ENCODE measurements around the gene ZNF107.
"Not testable (repeated sequence)": the region's sequence is repeated elsewhere in the genome, so short reads cannot be mapped to it uniquely, and the experiment has no call there.

ZNF107 gene

GRCh38 chr7:64736575-64736974 is 70.6 kb downstream of the ZNF107 start:
- DNase-seq, result no peak

- not testable (repeated sequence) for DNase-seq
Measured at GRCh38 chr7:64738403-64738802, 72.5 kb downstream of the ZNF107 start.

- DNase-seq, result not testable (repeated sequence)
Measured at GRCh38 chr7:64738953-64739352, 73.0 kb downstream of the ZNF107 start.

- no peak for DNase-seq
Measured at GRCh38 chr7:64744680-64745079, 78.7 kb downstream of the ZNF107 start.

GRCh38 chr7:64747802-64748201 is 81.9 kb downstream of the ZNF107 start:
- DNase-seq, result no peak

- no peak for DNase-seq
Measured at GRCh38 chr7:64753032-64753431, 87.1 kb downstream of the ZNF107 start.

- DNase-seq, result no peak
Measured at GRCh38 chr7:64755865-64756264, 89.9 kb downstream of the ZNF107 start.

- DNase-seq, result no peak
Measured at GRCh38 chr7:64758151-64758550, 92.2 kb downstream of the ZNF107 start.
